Endothelial cell (in vitro differentiated cells): Measurements from ENCODE around the gene GRB10. TPM values are rescaled to one million over a fixed set of nuclear protein-coding genes. Genes with fewer than 3 reads are reported as not detected.

Source experiments
- DNase-seq: peaks from one replicate; pipeline ENCODE4 v3.0.0; 2021; ENCODE audit warnings: low spot score
- H3K27ac Mint-ChIP-seq: one replicate; pipeline ENCODE4 v1.8.0; 2021; ENCODE audit warnings: mixed read lengths, inconsistent platforms; ENCODE audit not compliant: unreplicated experiment
- H3K27me3 Mint-ChIP-seq: one replicate; pipeline ENCODE4 v1.8.0; 2021; ENCODE audit warnings: mild to moderate bottlenecking, moderate library complexity, mixed read lengths, inconsistent platforms; ENCODE audit not compliant: unreplicated experiment
- H3K36me3 Mint-ChIP-seq: one replicate; pipeline ENCODE4 v1.8.0; 2021; ENCODE audit warnings: mild to moderate bottlenecking, low read depth, mixed read lengths, inconsistent platforms; ENCODE audit not compliant: unreplicated experiment
- H3K4me1 Mint-ChIP-seq: one replicate; pipeline ENCODE4 v1.8.0; 2021; ENCODE audit warnings: mild to moderate bottlenecking, mixed read lengths, inconsistent platforms; ENCODE audit not compliant: unreplicated experiment
- H3K4me3 Mint-ChIP-seq: one replicate; pipeline ENCODE4 v1.8.0; 2021; ENCODE audit warnings: mild to moderate bottlenecking, mixed read lengths, inconsistent platforms; ENCODE audit not compliant: unreplicated experiment
- H3K9me3 Mint-ChIP-seq: one replicate; pipeline ENCODE4 v1.8.0; 2021; ENCODE audit warnings: mixed read lengths, inconsistent platforms; ENCODE audit not compliant: unreplicated experiment
- total RNA-seq: library from RNA; stranded (reverse); fragmentation: NEBNext Ultra II Directional; extraction: Animal tissue kit (Norgen Biotek cat#: 25700); gene quantifications from one replicate; pipeline ENCODE4 v1.2.1, GENCODE V29; 2021; ENCODE audit not compliant: unreplicated experiment
- TF ChIP-seq, protein P1 (sequence below): fragments of 200-600 bp; sonication (generic); IDR thresholded peaks from one replicate; pipeline ENCODE4 v1.5.0; 2021; ENCODE audit warnings: antibody characterized with exemption; ENCODE audit not compliant: unreplicated experiment

GRB10 gene
- total RNA-seq, 1 donor from 2014 or later, result 164 TPM

DNA sequence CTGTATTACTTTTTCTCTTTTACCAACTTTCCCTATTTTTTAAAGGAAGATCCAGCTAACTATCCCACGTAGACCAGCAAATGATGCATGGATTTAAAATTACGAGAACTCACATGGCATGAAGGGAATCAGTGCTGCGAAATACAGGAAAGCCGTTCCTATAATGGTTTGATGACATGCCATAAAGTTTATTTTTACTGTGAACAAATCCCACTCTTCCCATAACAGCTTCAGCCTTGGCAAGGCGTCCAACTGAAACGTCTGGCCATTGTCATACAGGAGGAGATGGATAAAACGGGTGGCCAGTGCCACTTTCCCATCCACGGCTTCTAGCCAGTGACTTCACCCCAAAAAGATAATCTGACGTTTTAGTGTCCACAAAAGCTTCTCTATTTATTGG, 111.3 kb downstream of the GRB10 start:
- Mint-ChIP-seq H3K9me3 (no peaks in the 10 kb centered on the region), H3K27me3 (peaks cover 16% of the 10 kb centered on the region), H3K4me1 (peaks cover 26% of the 10 kb centered on the region), H3K27ac (no peak overlapping the region), H3K36me3 (peaks cover 74% of the 10 kb centered on the region), H3K4me3 (no peak overlapping the region)
- no peak for DNase-seq
- TF ChIP-seq, protein P1, sequence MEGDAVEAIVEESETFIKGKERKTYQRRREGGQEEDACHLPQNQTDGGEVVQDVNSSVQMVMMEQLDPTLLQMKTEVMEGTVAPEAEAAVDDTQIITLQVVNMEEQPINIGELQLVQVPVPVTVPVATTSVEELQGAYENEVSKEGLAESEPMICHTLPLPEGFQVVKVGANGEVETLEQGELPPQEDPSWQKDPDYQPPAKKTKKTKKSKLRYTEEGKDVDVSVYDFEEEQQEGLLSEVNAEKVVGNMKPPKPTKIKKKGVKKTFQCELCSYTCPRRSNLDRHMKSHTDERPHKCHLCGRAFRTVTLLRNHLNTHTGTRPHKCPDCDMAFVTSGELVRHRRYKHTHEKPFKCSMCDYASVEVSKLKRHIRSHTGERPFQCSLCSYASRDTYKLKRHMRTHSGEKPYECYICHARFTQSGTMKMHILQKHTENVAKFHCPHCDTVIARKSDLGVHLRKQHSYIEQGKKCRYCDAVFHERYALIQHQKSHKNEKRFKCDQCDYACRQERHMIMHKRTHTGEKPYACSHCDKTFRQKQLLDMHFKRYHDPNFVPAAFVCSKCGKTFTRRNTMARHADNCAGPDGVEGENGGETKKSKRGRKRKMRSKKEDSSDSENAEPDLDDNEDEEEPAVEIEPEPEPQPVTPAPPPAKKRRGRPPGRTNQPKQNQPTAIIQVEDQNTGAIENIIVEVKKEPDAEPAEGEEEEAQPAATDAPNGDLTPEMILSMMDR, result no peak

DNA sequence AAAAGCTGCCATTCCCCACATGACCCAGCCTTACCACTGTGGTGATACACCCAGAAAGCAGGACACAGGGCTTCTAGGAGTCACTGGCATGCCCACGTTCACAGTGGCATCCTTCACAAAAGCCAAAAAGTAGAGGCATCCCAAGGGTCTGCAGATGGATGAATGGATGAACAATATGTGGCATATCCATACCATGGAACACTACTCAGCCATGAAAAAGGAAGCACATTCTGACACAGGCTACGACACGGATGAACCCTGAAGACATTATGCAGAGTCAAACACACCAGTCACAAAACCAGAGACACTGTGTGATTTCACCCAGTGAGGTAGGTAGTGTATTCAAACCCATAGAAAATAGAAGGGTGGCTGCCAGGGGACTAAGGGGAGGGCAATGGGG, 112.8 kb downstream of the GRB10 start:
- peaks cover 68% of the 10 kb centered on the region for H3K36me3 Mint-ChIP-seq
- H3K27me3 Mint-ChIP-seq, result peaks cover 13% of the 10 kb centered on the region
- H3K9me3 Mint-ChIP-seq, result no peaks in the 10 kb centered on the region
- peak overlapping the region; percentile 32 for H3K4me3 Mint-ChIP-seq
- TF ChIP-seq, protein P1, result no peak
- no peak for DNase-seq
- H3K27ac Mint-ChIP-seq, result no peak overlapping the region
- peaks cover 19% of the 10 kb centered on the region for H3K4me1 Mint-ChIP-seq

DNA sequence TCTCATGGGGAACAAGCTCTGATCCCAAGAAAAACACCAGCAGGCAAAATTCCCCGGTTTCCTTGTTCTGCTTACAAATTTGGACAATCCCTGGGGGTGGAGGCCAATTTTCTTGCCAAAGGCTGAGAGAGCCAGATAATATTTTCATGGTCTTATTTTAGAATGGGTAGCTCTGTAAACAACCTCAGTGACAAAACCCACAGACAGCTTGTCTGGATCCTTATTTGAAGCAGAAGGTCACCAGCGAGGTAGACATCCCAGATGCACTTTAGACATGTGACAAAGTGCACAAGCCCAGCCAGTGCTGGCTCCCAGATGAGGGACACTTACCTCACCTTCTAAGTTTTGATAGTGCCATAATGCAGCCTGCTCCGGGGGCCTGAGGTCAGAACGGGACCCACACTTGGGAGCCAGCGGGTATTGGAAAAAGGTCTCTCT, 114.9 kb downstream of the GRB10 start:
- peaks cover 55% of the 10 kb centered on the region for H3K36me3 Mint-ChIP-seq
- no peak for DNase-seq
- peaks cover 26% of the 10 kb centered on the region for H3K4me1 Mint-ChIP-seq
- H3K9me3 Mint-ChIP-seq, result no peaks in the 10 kb centered on the region
- TF ChIP-seq, protein P1, result no peak
- H3K4me3 Mint-ChIP-seq, result no peak overlapping the region
- H3K27ac Mint-ChIP-seq, result no peak overlapping the region
- peaks cover 5% of the 10 kb centered on the region for H3K27me3 Mint-ChIP-seq

DNA sequence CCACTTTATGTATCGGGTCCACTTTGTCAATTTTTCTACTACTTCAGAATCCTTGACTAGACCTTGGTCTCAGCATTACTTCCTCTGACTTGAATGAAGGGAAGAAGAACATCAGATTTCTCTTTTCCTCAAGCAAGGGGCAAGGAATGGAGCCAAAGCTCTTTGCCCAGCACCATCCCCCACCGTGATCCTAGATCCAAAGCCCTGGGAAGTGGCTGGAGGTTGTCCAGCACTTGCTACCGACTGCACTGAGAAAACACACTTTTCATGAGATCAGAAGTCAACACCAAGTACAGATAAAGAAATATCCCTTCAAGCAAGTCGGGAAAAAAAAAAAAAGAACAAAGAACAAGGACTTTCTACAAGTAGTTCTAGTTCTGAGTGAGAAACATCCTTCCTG, 115.4 kb downstream of the GRB10 start:
- Mint-ChIP-seq H3K4me3 (no peak overlapping the region), H3K27me3 (peaks cover 5% of the 10 kb centered on the region), H3K36me3 (peaks cover 54% of the 10 kb centered on the region), H3K4me1 (peaks cover 30% of the 10 kb centered on the region), H3K9me3 (no peaks in the 10 kb centered on the region), H3K27ac (no peak overlapping the region)
- DNase-seq, result no peak
- TF ChIP-seq, protein P1, result no peak

DNA sequence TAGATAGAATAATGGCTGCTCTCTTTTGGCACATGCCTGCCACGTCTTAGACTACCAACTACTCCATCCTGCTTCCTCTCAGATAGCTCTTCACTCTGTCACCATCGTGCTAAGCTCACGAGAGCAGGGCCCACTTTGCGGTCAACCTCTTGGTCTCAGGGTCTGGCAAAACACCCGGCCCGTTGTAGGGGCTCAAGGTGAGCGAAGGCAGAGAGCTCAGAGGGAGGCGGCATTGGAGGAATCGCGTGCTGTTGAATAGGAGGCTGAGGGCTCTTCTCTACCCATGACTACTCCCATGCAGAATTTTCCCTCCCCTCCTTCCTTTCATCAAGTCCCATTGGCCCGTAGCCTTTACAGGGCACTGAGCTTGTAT, 116.6 kb downstream of the GRB10 start:
- Mint-ChIP-seq H3K4me1 (peaks cover 36% of the 10 kb centered on the region), H3K27me3 (peaks cover 3% of the 10 kb centered on the region), H3K9me3 (no peaks in the 10 kb centered on the region), H3K4me3 (no peak overlapping the region), H3K36me3 (peaks cover 46% of the 10 kb centered on the region), H3K27ac (no peak overlapping the region)
- no peak for DNase-seq
- TF ChIP-seq, protein P1, result no peak
